Tibial artery (tissue), 4 donors: ENCODE results near the gene BAZ1B.
A peak's percentile ranks its signal among the peaks of the same experiment; 100 is the strongest.

Source experiments
- DNase-seq, 2 donors: peaks; one replicate each; pipeline ENCODE4 v3.0.0-alpha.2; 2019
- H3K27ac ChIP-seq, 2 donors: fragments of 200-600 bp; sonication (generic) in 1 of 2; 1 replicate in 1 of 2; 2 replicates in 1 of 2; pipeline ENCODE4 v1.5.1; 2018 to 2019; ENCODE audit warnings: mild to moderate bottlenecking in 1 of 2
- H3K27me3 ChIP-seq, 2 donors: fragments of 200-600 bp; sonication (generic) in 1 of 2; one replicate each; pipeline versions ENCODE4 v1.5.1 to v1.6.0; 2016 to 2019
- H3K36me3 ChIP-seq, 3 donors: fragments of 200-600 bp; sonication (generic) in 2 of 3; one replicate each; pipeline ENCODE4 v1.5.1; 2016 to 2019; ENCODE audit warnings: mild to moderate bottlenecking in 2 of 3
- H3K4me1 ChIP-seq, 4 donors: fragments of 200-600 bp; sonication (generic) in 2 of 4; 1 replicate in 3 of 4; 2 replicates in 1 of 4; pipeline ENCODE4 v1.5.1; 2016 to 2019
- H3K4me3 ChIP-seq, 2 donors: fragments of 200-600 bp; sonication (generic) in 1 of 2; 1 replicate in 1 of 2; 2 replicates in 1 of 2; pipeline ENCODE4 v1.5.1; 2018 to 2019; ENCODE audit warnings: mild to moderate bottlenecking in 2 of 2
- H3K9me3 ChIP-seq, 3 donors: fragments of 200-600 bp; sonication (generic) in 1 of 3; one replicate each; pipeline ENCODE4 v1.5.1; 2016 to 2019
- intact Hi-C: fragments of 100-400 bp; cut with DNase I; formaldehyde crosslinking; loops from one replicate; pipeline ENCODE4 v1.15.0; 2023; ENCODE audit warnings: low total_unique reads
- TF ChIP-seq, protein P1 (sequence below), 2 experiments: fragments of 200-600 bp in 1 of 2; fragments of 450-650 bp in 1 of 2; IDR thresholded peaks; one replicate each; pipeline ENCODE4 v1.5.1; 2017 to 2019; ENCODE audit warnings: antibody characterized with exemption in 2 of 2, mild to moderate bottlenecking in 1 of 2, moderate library complexity in 1 of 2

BAZ1B gene

DNA sequence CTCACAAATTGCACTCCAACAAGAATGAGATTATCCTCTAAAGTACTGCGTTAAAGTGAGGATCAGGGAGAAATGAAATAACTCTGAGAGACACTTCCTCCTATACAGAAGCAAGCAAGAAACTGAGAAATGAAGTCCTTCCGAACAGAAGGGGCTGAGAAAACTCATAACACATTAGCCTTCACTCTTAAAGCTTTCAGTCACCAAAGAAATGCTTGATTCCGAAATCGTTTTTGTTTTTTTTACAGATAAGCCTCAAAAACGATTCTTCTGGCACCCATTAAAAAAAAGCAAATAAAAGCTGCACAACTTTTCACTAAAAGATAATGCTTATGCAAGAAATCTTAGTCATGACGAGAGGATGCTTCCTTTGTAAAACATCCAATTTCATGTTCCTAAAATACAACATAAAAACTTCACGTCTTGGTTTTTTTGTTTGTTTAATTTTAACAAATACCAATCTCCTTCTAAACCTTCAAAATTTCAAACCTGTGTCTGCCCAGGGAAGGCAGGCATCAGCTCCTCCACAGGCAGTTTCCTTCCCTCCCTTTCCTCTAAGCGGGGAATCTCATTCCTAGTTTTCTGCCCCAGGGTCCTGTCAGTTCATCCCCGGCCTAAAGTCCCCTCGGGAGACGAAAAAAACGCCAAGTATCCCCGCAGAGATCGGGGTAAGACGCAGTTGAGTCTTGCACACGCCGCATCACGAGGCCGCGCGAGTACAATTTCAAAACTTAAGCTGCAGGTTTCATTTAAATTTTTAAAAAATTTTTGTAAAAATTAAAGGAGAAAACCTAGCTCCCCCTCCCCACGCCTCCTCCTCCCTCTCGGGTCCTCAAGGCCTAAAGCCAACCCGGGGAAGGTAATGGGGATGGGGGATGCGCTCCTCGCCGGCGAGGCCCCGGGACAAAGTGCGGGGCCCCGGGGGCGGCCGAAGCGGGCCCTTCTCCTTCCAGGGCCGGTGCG, 1.1 kb downstream of the BAZ1B start:
- TF ChIP-seq, protein P1, sequence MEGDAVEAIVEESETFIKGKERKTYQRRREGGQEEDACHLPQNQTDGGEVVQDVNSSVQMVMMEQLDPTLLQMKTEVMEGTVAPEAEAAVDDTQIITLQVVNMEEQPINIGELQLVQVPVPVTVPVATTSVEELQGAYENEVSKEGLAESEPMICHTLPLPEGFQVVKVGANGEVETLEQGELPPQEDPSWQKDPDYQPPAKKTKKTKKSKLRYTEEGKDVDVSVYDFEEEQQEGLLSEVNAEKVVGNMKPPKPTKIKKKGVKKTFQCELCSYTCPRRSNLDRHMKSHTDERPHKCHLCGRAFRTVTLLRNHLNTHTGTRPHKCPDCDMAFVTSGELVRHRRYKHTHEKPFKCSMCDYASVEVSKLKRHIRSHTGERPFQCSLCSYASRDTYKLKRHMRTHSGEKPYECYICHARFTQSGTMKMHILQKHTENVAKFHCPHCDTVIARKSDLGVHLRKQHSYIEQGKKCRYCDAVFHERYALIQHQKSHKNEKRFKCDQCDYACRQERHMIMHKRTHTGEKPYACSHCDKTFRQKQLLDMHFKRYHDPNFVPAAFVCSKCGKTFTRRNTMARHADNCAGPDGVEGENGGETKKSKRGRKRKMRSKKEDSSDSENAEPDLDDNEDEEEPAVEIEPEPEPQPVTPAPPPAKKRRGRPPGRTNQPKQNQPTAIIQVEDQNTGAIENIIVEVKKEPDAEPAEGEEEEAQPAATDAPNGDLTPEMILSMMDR (IDR thresholded peaks at IDR 0.05) = no peak
- no peak for DNase-seq
- Histone ChIP-seq H3K4me1 (peaks cover 6 to 53% (median 34%) of the 10 kb centered on the region in 4 donors), H3K27ac (peak overlapping the region; percentile 95 to 96), H3K27me3 (no peaks in the 10 kb centered on the region), H3K36me3 (peaks cover 0 to 15% (median 13%) of the 10 kb centered on the region in 3 donors), H3K4me3 (peak overlapping the region; percentile 79 to 99), H3K9me3 (no peaks in the 10 kb centered on the region)
- intact Hi-C loops = loop anchor here (2.0 kb wide), 1 partner anchor 56 kb away; no protein-coding TSS in a partner anchor

DNA sequence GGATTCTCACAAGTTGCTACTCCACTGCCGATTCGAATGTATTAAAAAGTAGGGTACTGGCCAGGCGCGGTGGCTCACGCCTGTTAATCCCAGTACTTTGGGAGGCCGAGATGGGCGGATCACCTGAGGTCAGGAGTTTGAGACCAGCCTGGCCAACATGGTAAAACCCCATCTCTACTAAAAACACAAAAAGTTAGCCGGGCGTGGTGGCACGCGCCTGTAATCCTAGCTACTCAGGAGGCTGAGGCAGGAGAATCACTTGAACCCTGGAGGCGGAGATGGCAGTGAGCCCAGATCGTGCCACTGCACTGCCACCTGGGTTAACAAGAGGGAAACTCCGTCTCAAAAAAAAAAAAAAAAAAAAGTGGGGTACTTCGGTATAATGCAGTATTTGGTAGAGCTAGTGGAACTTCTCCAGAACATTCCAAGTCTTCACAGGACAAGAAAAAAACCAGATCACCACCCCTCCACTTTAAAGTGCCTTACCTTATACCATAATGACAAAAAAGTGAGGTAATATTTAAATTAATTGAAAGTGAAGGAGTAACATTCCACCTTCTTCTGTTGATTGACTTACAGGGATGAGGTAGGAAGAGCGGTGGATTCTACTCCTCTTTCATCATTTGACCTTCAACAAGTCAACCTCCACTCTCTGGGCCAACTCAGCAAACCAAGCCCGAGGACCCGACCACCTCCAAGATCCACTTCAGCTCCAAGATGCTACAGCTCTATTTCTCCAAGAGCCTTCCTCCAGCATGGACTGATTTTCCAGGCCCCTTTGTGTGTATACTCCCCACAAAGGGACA, 2.0 kb downstream of the BAZ1B start:
- peaks cover 6 to 54% (median 34%) of the 10 kb centered on the region in 4 donors for H3K4me1 ChIP-seq

DNA sequence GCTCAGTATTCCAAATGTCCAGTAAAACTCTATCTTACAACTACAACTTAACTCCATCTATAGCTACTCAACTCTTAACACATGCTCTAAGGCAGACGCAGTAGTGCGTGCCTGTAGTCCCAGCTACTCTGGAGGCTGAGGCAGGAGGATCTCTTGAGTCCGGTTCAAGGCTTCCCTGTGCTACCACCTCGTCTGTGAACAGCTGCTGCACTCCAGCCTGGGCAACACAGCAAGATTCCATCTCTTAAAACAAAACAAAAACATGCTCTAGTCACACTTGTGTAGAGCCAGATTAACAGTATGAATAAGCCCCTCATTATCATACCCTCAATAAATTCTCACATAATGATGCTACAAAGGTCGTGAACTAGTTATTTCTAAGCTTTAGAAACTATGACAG, 3.6 kb downstream of the BAZ1B start:
- intact Hi-C loops = no loop called here
- Histone ChIP-seq H3K4me3 (no peak overlapping the region), H3K36me3 (peaks cover 9 to 36% (median 15%) of the 10 kb centered on the region in 3 donors), H3K27me3 (no peaks in the 10 kb centered on the region), H3K27ac (peak overlapping the region in 1 of 2 donors; percentile 9), H3K9me3 (no peaks in the 10 kb centered on the region), H3K4me1 (peaks cover 6 to 56% (median 36%) of the 10 kb centered on the region in 4 donors)
- peak in 1 of 2 donors; percentile 21 for DNase-seq
- TF ChIP-seq, protein P1 (IDR thresholded peaks at IDR 0.05) = no peak

More for the DNA sequence above, 2.0 kb downstream of the BAZ1B start:
- peak in 1 of 2 donors; percentile 55 for DNase-seq
- peak overlapping the region; percentile 79 to 99 for H3K4me3 ChIP-seq
- peak overlapping the region; percentile 95 to 96 for H3K27ac ChIP-seq
- no peaks in the 10 kb centered on the region for H3K27me3 ChIP-seq
- no peaks in the 10 kb centered on the region for H3K9me3 ChIP-seq
- TF ChIP-seq, protein P1 (IDR thresholded peaks at IDR 0.05) = no peak
- intact Hi-C loops = loop anchor here (2.0 kb wide), 1 partner anchor 57 kb away; no protein-coding TSS in a partner anchor
- H3K36me3 ChIP-seq = peaks cover 0 to 22% (median 15%) of the 10 kb centered on the region in 3 donors

DNA sequence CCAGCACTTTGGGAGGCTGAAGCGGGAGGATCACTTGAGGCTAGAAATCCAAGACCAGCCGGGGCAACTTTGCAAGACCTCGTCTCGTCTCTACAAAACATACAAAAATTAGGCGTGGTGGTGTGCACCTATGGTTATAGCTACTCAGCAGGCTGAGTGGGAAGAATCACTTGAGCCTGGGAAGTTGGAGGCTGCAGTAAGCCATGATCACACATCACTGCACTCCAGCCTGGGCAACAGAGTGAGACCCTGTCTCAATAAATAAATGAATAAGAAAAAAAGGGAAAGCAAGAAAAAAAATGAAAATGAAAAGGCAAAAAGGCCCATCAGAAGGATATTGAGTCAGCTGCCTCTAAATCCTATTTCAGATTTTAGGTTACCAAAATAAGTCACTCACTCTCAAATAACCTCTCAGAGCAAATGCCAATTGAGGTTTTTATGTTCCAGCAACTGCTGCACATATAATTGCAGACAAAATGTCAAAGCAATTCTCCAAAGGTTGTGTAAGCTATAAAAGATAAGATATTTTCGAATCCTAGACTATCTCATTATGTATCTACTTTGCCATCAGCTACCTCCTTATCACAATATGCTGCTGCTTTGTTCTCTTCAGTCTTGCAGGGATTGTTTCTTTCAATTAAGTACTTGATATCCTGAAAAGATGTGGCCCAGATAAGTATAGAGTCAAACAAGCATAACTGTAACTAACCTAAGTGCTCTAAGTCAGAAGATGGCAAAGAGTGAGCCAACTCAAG, 4.7 kb downstream of the BAZ1B start:
- H3K27ac ChIP-seq = no peak overlapping the region
- H3K4me1 ChIP-seq = peaks cover 6 to 58% (median 39%) of the 10 kb centered on the region in 4 donors
- no peaks in the 10 kb centered on the region for H3K27me3 ChIP-seq
- no peak for DNase-seq
- intact Hi-C loops = no loop called here
- peaks cover 14 to 40% (median 15%) of the 10 kb centered on the region in 3 donors for H3K36me3 ChIP-seq
- H3K4me3 ChIP-seq = no peak overlapping the region
- TF ChIP-seq, protein P1 (IDR thresholded peaks at IDR 0.05) = no peak
- H3K9me3 ChIP-seq = no peaks in the 10 kb centered on the region

DNA sequence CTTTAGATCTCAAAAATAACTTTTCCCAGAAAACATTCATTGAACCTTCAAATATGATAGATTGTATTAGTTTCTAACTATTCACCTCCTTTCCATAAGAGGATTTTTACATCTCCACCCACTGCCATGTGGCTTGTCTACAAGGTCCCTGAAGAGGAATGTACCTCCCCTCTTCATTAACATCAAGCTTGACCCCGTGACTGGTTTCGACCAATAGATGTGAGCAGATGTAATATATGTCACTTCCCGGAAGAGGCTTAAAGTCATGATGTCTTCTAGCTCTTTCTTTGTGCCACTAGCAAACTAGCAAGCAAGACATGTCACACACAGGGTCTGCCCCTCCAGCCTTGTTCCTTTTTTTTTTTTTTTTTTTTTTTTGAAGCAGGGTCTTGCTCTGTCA, 6.9 kb downstream of the BAZ1B start:
- DNase-seq = no peak
- no peaks in the 10 kb centered on the region for H3K27me3 ChIP-seq
- H3K4me1 ChIP-seq = peaks cover 6 to 65% (median 42%) of the 10 kb centered on the region in 4 donors
- intact Hi-C loops = no loop called here
- peaks cover 21 to 48% (median 24%) of the 10 kb centered on the region in 3 donors for H3K36me3 ChIP-seq
- no peaks in the 10 kb centered on the region for H3K9me3 ChIP-seq
- no peak overlapping the region for H3K27ac ChIP-seq
- TF ChIP-seq, protein P1 (IDR thresholded peaks at IDR 0.05) = no peak
- no peak overlapping the region for H3K4me3 ChIP-seq
